ENCODE measurements around the gene HNRNPH3. TPM values are rescaled to one million over a fixed set of nuclear protein-coding genes. Genes with fewer than 3 reads are reported as not detected.

Gene HNRNPH3
- total RNA-seq, 1 donor from 2014 or later, result 90.4 TPM

GRCh38 chr10:68346774-68347173 lies 14.9 kb downstream of the HNRNPH3 start:
- intact Hi-C loops (cut with DNase I), result no loop called here
- no peaks in the 10 kb centered on the region for H3K4me1 ChIP-seq
- H3K27me3 ChIP-seq, result no peaks in the 10 kb centered on the region
- no peak for DNase-seq (ENCODE audit: extremely low spot score in 2 of 2)
- peaks cover 0 to 47% of the 10 kb centered on the region in 2 donors for H3K36me3 ChIP-seq
- TF ChIP-seq POLR2A (IDR thresholded peaks at IDR 0.05) (no peak), CTCF (IDR thresholded peaks at IDR 0.05) (no peak), POLR2AphosphoS5 (IDR thresholded peaks at IDR 0.05; ENCODE audit: insufficient read depth in 1 of 2, low read depth in 1 of 2) (no peak)
- no peaks in the 10 kb centered on the region for H3K9me3 ChIP-seq
- H3K27ac ChIP-seq, result no peak overlapping the region
- H3K4me3 ChIP-seq, result no peak overlapping the region

- Histone ChIP-seq H3K27ac (no peak overlapping the region), H3K4me3 (no peak overlapping the region), H3K9me3 (no peaks in the 10 kb centered on the region), H3K4me1 (no peaks in the 10 kb centered on the region), H3K27me3 (no peaks in the 10 kb centered on the region), H3K36me3 (peaks cover 0 to 47% of the 10 kb centered on the region in 2 donors)
- intact Hi-C loops (cut with DNase I), result no loop called here
- peak in 1 of 3 experiments; percentile 15 for TF ChIP-seq CTCF (IDR thresholded peaks at IDR 0.05)
- TF ChIP-seq POLR2A (IDR thresholded peaks at IDR 0.05), result no peak
- no peak for DNase-seq (ENCODE audit: extremely low spot score in 2 of 2)
These were observed 16.4 kb downstream of the HNRNPH3 start for GRCh38 chr10:68348265-68348741.

GRCh38 chr10:68353537-68353936 lies 21.7 kb downstream of the HNRNPH3 start:
- Histone ChIP-seq H3K27me3 (no peaks in the 10 kb centered on the region), H3K27ac (no peak overlapping the region), H3K4me1 (no peaks in the 10 kb centered on the region), H3K4me3 (no peak overlapping the region), H3K36me3 (peaks cover 0 to 37% of the 10 kb centered on the region in 2 donors), H3K9me3 (no peaks in the 10 kb centered on the region)
- TF ChIP-seq POLR2AphosphoS5 (IDR thresholded peaks at IDR 0.05; ENCODE audit: insufficient read depth in 1 of 2, low read depth in 1 of 2) (no peak), POLR2A (IDR thresholded peaks at IDR 0.05) (no peak), CTCF (IDR thresholded peaks at IDR 0.05) (no peak)
- intact Hi-C loops (cut with DNase I), result no loop called here
- DNase-seq (ENCODE audit: extremely low spot score in 2 of 2), result no peak

GRCh38 chr10:68359189-68359588 lies 27.3 kb downstream of the HNRNPH3 start:
- intact Hi-C loops (cut with DNase I), result no loop called here
- H3K4me3 ChIP-seq, result no peak overlapping the region
- H3K9me3 ChIP-seq, result no peaks in the 10 kb centered on the region
- no peaks in the 10 kb centered on the region for H3K4me1 ChIP-seq
- no peak overlapping the region for H3K27ac ChIP-seq
- DNase-seq (ENCODE audit: extremely low spot score in 2 of 2), result no peak
- no peaks in the 10 kb centered on the region for H3K27me3 ChIP-seq
- no peak for TF ChIP-seq POLR2A (IDR thresholded peaks at IDR 0.05)
- H3K36me3 ChIP-seq, result peaks cover 0 to 23% of the 10 kb centered on the region in 2 donors

- DNase-seq (ENCODE audit: extremely low spot score in 2 of 2), result no peak
- intact Hi-C loops (cut with DNase I), result no loop called here
- Histone ChIP-seq H3K9me3 (no peaks in the 10 kb centered on the region), H3K36me3 (peaks cover 0 to 21% of the 10 kb centered on the region in 2 donors), H3K4me3 (no peak overlapping the region), H3K27ac (no peak overlapping the region), H3K4me1 (no peaks in the 10 kb centered on the region), H3K27me3 (no peaks in the 10 kb centered on the region)
- no peak for TF ChIP-seq POLR2AphosphoS5 (IDR thresholded peaks at IDR 0.05; ENCODE audit: insufficient read depth in 1 of 2, low read depth in 1 of 2)
- TF ChIP-seq POLR2A (IDR thresholded peaks at IDR 0.05), result no peak
- TF ChIP-seq CTCF (IDR thresholded peaks at IDR 0.05), result no peak
These were observed 30.7 kb downstream of the HNRNPH3 start for GRCh38 chr10:68362590-68362989.
